Erythroblast (primary cell): ENCODE results near the gene CLASP1.

ENCODE experiments used
- GATA1 ChIP-seq: IDR thresholded peaks from 2 replicates; pipeline ENCODE4 v1.6.1; 2011; ENCODE audit warnings: low read depth, mild to moderate bottlenecking, control low read depth, low read length, moderate library complexity
- POLR2A ChIP-seq: IDR thresholded peaks from 2 replicates; pipeline ENCODE4 v1.6.1; 2011; ENCODE audit warnings: mild to moderate bottlenecking, low read length

- TF ChIP-seq POLR2A (no peak), GATA1 (no peak)
These were observed 213.5 kb downstream of the CLASP1 start for GRCh38 chr2:121435790-121436189.
